ENCODE measurements around the gene CCDC28B. TPM values are rescaled to one million over a fixed set of nuclear protein-coding genes. Genes with fewer than 3 reads are reported as not detected.

Gene CCDC28B
- polyA plus RNA-seq, 1 donor from 2014 or later = 14.0 TPM

DNA sequence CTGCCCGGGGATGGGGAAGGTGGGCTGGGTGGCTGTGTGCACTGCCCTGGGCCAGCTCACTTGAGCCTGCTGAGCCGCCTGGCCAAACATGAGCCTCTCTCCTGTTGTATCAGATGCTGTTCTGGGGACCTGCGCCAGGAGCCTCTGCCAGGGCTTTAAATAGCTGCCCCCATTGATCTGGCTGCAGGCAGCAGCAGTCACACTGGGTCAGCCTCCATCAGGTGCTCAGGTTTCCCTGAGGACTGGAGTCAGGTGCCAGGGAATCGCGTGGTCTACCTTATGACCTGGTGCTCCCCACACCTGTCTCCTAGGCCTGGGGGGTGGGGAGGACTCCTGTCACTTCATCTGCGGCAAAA is 700 bp upstream of the CCDC28B start:
- Mint-ChIP-seq H3K4me3 (peak overlapping the region in 3 of 4 donors; percentile 90 to 95 (median 95)), H3K27me3 (no peaks in the 10 kb centered on the region), H3K27ac (peak overlapping the region; percentile 91 to 96 (median 93)), H3K4me1 (peaks cover 21 to 30% (median 27%) of the 10 kb centered on the region in 3 donors), H3K9me3 (no peaks in the 10 kb centered on the region), H3K36me3 (peaks cover 3% of the 10 kb centered on the region)

DNA sequence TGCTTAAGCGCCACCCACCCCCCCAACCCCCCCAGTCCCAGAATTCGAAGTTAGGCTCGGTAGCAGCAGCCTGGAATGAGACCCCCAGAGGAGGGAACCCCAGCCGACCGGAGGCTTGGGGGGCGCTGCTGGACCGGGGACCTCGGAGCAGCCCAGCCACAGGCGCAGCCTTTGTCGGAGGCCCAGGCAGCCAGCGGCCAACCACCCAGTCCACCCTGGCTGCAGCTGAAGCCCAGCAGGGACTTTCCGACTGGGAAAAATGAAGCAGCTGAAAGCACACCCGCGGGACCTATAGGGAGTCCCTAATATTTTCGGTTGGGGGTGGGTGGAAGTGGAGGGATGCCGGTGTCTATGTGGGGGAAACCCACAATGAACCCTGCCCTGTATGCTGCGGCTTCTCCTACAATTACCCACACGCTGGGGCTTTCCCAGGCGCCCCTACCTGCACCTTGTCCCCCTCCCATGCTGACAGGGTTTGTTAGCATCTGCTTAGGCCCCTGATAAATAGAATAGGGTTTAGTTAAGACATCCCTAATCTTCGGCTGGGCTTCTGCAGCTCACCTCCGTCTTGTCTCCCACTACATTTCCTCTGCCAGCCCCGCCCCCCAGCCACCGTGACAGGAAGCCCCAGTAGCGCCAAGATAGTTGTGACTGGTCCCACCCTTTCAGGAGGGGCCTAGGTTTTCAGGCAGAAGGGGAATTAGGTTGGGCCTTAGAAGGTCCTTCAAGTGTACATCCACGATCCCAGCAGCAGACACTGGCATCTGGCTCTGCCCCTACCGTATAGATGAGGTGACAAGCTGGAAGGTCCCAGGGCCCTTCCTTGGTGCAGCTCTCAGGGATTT is 838 bp downstream of the CCDC28B start:
- Mint-ChIP-seq H3K9me3 (no peaks in the 10 kb centered on the region), H3K4me1 (peaks cover 22 to 32% (median 25%) of the 10 kb centered on the region in 3 donors), H3K4me3 (peak overlapping the region; percentile 90 to 95 (median 93)), H3K27me3 (peaks cover under 1% of the 10 kb centered on the region), H3K27ac (peak overlapping the region; percentile 91 to 96 (median 93)), H3K36me3 (peaks cover 3% of the 10 kb centered on the region)

DNA sequence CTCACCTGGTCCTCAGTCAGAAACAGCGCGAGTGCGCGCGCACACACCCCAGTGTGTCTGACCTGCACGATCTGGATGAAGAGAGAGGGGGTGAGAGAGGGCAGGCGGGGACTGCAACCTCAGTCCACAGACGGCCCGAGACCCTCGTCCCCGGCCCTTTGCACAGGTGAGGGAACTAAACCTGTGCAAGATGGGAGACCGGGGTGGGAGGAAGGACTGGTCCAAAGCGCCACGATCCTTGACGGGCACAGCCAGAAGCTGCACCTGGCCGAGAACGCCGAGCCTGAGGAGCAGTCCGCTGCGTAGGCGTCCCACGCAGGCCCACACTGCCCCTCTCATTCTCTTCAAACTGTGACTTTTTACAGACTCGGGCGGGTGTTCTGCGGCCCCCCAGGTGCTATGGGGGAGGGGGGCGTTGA is 4.6 kb downstream of the CCDC28B start:
- Mint-ChIP-seq H3K36me3 (peaks cover 3% of the 10 kb centered on the region), H3K27me3 (peaks cover 3% of the 10 kb centered on the region), H3K4me1 (peaks cover 36 to 48% (median 38%) of the 10 kb centered on the region in 3 donors), H3K4me3 (peak overlapping the region; percentile 47 to 95 (median 86)), H3K9me3 (no peaks in the 10 kb centered on the region), H3K27ac (peak overlapping the region; percentile 85 to 88 (median 88))

DNA sequence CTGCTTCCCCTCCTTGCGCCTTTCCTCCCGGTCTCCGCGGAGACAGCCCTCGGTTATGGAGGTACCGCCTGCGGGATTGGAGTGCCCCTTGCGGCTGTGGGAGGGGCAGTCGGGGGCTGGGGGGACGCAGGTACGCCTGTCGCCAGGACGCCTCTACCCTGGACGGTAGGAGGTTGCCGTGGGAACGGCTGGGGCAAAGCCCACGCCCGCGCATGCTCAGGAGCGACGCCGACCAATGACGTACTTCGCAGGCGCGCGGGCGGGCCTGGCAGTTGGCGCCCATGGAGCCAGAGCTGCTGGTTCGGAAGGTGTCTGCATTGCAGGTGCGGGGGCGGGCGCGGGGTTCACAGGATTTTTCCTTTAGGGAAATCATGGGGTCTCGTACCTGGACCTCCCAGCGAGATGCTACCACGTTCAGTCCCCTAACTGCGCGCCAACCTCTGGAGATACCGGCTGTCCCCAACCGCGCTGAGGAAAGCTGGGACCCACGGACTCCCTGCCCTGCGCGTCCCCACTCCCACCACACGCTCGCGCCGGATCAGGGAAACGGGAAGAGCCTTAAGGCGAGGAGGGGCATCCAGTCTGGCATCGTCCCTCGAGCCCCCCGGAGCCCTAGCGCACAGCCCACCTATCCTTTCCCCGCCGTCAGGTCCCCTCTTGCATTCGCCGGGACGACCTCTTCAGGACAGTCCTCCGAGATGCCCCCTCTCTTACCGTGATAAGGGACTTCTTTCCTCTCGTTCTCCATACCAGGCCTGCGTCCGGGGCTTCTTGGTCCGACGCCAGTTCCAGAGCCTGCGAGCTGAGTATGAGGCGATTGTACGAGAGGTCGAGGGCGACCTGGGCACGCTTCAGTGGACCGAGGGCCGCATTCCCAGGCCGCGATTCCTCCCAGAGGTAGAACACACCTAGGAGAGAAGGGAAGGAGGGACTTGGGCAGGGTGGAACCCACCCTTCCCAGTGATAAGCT is 5.3 kb downstream of the CCDC28B start, which contains the start of gene IQCC:
Gene IQCC, plus strand, starts transcription at position 271 of the 970 bp plus-strand sequence. Its CDS starts 11 bp downstream, at position 282.
- Mint-ChIP-seq H3K4me3 (peak within 1 kb of the TSS; percentile 85 to 95 (median 91)), H3K27ac (peak within 1 kb of the TSS; percentile 85 to 88 (median 88)), H3K4me1 (peaks cover 31 to 44% (median 34%) of the 10 kb centered on the region in 3 donors), H3K27me3 (peaks cover 3% of the 10 kb centered on the region), H3K36me3 (peaks cover 3% of the 10 kb centered on the region), H3K9me3 (no peaks in the 10 kb centered on the region)

DNA sequence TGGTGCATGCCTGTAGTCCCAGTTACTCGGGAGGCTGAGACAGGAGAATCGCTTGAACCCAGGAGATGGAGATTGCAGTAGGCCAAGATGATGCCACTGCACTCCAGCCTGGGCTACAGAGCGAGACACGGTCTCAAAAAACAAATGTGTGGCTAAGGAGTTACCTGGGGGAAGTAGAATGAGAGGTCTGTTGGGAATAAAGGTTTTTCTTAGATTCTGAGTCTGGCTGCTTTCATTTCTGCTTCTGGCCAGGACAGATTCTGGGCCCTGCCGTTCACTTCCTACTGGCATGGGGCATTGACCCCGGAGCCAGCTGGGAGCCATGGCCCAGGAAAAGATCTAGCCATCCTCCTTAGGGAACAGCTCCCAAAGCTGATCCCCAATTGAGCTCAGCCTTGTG is 8.1 kb downstream of the CCDC28B start:
- peaks cover 20 to 33% (median 20%) of the 10 kb centered on the region in 3 donors for H3K4me1 Mint-ChIP-seq
- peaks cover 3% of the 10 kb centered on the region for H3K36me3 Mint-ChIP-seq
- no peaks in the 10 kb centered on the region for H3K9me3 Mint-ChIP-seq
- peak overlapping the region in 3 of 4 donors; percentile 43 to 78 (median 46) for H3K4me3 Mint-ChIP-seq
- peak overlapping the region; percentile 63 to 82 (median 69) for H3K27ac Mint-ChIP-seq
- H3K27me3 Mint-ChIP-seq = peaks cover 3% of the 10 kb centered on the region

DNA sequence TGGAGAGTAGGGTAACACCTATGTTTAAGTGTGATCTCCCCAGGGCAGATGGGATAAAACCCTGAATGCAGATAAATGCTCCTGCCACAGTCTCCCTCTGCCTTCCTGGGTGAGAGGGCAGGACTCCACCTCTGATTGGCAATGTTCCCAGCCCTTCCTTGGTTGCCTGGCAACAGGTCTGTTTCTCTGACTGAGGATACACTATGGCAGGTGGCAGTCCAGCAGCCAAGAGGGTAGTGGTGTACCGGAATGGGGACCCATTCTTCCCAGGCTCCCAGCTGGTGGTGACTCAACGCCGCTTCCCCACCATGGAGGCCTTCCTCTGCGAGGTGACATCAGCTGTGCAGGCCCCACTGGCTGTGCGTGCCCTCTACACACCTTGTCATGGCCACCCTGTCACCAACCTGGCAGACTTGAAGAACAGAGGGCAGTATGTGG is 8.5 kb downstream of the CCDC28B start, which contains the start of gene DCDC2B:
Gene DCDC2B, plus strand, starts transcription at position 199 of the 438 bp plus-strand sequence. Its CDS starts 5 bp downstream, at position 204.
- H3K4me1 Mint-ChIP-seq = peaks cover 20 to 32% (median 20%) of the 10 kb centered on the region in 3 donors
- H3K27ac Mint-ChIP-seq = peak within 1 kb of the TSS; percentile 63 to 82 (median 69)
- peak within 1 kb of the TSS in 3 of 4 donors; percentile 43 to 78 (median 46) for H3K4me3 Mint-ChIP-seq

DNA sequence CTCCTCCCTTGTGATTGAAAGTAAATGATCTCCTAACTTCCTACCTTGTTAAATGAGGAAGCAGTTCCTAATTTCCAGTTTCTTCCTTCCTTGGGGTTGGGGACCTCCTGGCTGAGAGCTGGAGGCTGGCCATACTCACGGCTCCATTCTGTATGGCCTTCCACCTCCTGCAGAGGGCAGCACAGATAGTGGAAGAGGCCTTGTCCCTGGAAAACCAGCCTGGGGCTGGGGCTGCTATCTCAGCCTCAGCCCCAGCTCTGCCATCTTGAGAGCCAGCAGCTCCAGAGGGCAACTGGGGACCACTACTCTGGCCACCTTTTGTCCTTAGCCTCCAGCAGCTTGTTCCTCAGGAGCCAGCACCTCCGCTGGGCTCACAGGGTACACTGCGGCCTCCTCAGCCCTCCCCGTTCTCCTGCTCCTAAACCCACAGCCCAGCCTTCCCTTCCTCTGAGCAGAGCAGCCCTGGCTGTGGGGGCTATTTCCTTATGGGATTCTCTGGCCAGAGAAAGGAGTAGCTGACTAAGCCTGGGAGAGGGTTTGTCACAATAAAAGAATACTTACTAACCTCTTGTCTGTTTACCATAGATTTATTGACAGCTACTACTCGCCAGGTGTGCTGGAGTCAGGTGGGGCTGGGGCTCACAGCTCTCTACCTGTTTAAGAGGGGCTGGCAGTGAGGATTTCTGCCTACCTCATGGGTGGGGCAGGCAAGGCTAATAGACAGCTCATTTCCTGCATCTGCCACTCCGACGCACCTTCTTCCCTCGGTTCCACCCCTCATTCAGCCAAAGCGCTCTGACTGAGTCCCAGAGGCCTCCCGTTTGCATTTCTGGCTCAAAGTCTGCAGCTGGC is 15.5 kb downstream of the CCDC28B start:
- Mint-ChIP-seq H3K36me3 (no peaks in the 10 kb centered on the region), H3K4me1 (peaks cover 5 to 12% (median 8%) of the 10 kb centered on the region in 3 donors), H3K4me3 (peak overlapping the region in 1 of 4 donors; percentile 49), H3K27ac (peak overlapping the region in 1 of 3 donors; percentile 73), H3K27me3 (no peaks in the 10 kb centered on the region), H3K9me3 (no peaks in the 10 kb centered on the region)

More for the DNA sequence above, 8.5 kb downstream of the CCDC28B start, which contains the start of gene DCDC2B:
- Mint-ChIP-seq H3K36me3 (peaks cover 2% of the 10 kb centered on the region), H3K9me3 (no peaks in the 10 kb centered on the region), H3K27me3 (peaks cover 3% of the 10 kb centered on the region)

DNA sequence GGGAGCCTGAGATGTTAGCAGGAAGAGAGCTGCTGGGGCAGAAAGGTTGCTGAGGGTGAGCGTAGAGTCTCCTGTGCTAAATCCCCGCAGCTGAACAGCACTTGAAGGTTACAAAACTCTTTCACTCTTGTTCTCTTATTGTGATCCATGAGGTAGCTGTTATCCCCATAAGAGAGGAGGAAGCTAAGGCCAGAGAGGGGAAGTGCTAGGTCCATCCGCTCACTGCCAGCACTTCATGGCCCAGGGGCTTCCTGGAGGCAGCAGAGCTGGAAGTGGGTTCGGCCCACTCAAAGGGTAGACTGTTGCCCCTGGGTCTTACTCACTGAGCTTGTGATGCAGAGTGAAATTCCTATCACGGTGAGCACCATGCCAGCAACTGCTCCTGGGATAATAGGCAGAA is 16.2 kb downstream of the CCDC28B start:
- H3K36me3 Mint-ChIP-seq = no peaks in the 10 kb centered on the region
- no peaks in the 10 kb centered on the region for H3K9me3 Mint-ChIP-seq
- H3K4me3 Mint-ChIP-seq = peak overlapping the region in 2 of 4 donors; percentile 17 to 40
- no peak overlapping the region for H3K27ac Mint-ChIP-seq
- peaks cover 5 to 18% (median 11%) of the 10 kb centered on the region in 3 donors for H3K4me1 Mint-ChIP-seq
- H3K27me3 Mint-ChIP-seq = no peaks in the 10 kb centered on the region

DNA sequence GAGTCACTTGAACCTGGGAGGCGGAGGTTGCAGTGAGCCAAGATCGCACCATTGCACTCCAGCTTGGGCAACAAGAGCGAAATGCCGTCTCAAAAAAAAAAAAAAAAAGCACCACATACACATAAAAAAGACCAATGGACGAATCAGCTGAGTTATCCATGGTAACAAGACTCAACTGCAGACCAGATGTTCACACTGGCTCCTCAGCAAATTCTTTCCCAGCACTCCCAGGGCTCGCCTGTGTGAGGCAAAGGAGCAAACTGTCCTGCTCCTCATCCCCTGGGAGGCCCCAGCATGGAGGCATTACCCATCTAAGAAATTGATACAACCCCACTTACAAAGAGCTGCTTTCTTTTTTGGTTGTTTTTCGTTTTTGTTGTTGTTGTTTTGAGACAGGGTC is 18.6 kb downstream of the CCDC28B start:
- Mint-ChIP-seq H3K27ac (peak overlapping the region; percentile 25 to 82 (median 56)), H3K36me3 (no peaks in the 10 kb centered on the region), H3K4me3 (peak overlapping the region in 1 of 4 donors; percentile 76), H3K27me3 (no peaks in the 10 kb centered on the region), H3K9me3 (no peaks in the 10 kb centered on the region), H3K4me1 (peaks cover 8 to 26% (median 18%) of the 10 kb centered on the region in 3 donors)

DNA sequence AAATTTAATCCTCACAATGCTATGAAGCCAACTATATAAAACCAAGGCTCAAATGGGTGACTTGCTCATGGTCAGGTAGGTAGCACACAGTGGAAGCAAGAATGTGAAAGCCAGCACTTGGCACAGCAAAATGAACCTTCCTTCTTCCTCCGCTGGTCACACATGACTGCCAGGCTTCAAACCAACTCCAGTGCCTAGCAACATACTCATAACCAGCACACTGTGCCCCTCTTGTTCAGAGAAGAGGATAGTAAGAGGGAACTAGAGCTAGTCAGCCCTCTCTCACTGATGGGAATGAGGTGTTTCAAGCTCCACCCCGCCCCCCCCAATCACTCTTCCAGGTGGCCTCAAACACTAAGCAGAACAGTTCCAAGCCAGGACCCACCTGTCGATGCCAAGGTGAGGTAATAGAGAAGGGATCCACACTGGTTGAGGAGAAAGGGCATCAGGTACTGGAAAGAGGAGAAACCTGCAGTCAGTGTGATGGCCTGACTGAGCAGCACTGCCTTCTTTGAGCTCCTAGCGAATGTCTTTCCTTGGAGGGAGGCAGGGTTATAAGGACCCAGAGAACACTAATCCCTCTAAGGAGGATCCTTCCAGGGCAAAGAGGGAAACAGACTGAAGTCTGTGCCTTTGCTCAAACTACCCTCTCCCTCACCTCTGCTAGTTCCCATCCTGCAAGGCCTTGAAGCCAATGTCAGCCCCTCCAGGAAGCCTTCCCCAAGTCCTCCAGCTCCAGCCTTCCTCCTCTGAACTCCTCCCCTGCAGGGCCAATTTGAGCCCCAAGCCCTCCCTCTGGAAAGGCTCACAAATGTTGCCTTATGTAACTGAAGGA is 20.6 kb downstream of the CCDC28B start:
- Mint-ChIP-seq H3K9me3 (no peaks in the 10 kb centered on the region), H3K27me3 (no peaks in the 10 kb centered on the region), H3K4me1 (peaks cover 12 to 25% (median 22%) of the 10 kb centered on the region in 3 donors), H3K27ac (peak overlapping the region; percentile 94 to 96 (median 95)), H3K4me3 (peak overlapping the region; percentile 93 to 100 (median 98)), H3K36me3 (peaks cover 2% of the 10 kb centered on the region)

DNA sequence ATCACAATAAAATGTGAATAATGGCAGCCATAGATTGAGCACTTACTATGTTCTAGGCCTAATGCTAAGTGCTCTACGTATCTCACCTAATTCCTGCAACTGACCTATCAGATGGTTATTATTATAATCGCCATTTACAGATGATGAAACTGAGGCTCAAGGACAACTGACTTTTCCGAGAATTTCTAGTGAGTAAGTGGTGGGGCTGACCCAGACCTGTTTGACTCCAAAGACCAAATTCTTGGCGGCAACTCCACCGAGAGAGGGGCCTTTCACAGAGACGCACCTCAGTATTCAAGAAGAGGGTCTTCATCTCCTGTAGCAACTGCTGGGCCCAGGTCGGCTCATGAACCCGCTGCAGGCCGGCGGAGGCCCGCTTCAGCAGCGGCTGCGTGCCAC is 21.2 kb downstream of the CCDC28B start:
- Mint-ChIP-seq H3K4me3 (peak overlapping the region; percentile 93 to 100 (median 98)), H3K36me3 (peaks cover 2% of the 10 kb centered on the region), H3K9me3 (no peaks in the 10 kb centered on the region), H3K4me1 (peaks cover 12 to 25% (median 22%) of the 10 kb centered on the region in 3 donors), H3K27ac (peak overlapping the region; percentile 94 to 99 (median 95)), H3K27me3 (no peaks in the 10 kb centered on the region)

DNA sequence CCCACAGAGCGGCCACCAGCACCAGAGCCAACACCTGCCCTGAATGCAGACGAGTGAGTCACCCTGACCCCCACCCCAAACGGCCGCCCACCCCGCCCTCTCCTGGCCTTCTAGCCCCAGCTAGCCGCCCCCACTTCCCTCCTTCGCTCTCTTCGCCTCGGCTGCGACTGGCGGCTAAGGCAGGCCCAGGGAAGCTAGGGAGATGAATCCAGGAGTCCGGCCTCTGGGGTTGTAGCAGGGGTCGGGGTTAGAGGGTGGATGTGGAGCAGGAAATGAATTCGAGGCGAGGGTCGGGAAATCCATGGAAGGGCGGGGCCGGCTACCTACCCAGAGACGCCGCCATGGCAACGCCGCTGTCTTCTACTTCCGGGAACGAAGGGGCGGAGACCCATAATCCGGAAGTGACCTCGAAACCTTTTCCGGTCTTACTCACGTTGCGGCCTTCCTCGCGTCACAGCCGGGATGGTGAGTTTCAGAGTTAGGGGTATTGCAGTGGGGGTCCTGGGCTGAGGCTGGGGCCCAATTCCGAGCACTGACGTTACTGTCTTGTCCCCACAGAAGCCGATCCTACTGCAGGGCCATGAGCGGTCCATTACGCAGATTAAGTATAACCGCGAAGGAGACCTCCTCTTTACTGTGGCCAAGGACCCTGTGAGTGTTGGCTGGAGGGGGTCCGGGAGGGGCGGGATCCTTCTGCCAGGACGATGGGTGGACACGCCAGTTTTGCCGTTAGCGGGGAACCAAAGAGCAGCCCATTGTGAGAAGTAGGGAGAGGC is 21.8 kb downstream of the CCDC28B start, which contains the start of the genes EIF3I and TMEM234:
Gene EIF3I, plus strand, starts transcription at position 428 of the 776 bp plus-strand sequence. Its CDS starts 35 bp downstream, at position 463.
Gene TMEM234, minus strand, starts transcription at position 374 of the 776 bp plus-strand sequence. Its CDS starts 31 bp downstream, at position 343.
- Mint-ChIP-seq H3K36me3 (peaks cover 2% of the 10 kb centered on the region), H3K4me3 (peak within 1 kb of the TSS; percentile 93 to 100 (median 98)), H3K4me1 (peaks cover 12 to 25% (median 22%) of the 10 kb centered on the region in 3 donors), H3K27me3 (no peaks in the 10 kb centered on the region), H3K9me3 (no peaks in the 10 kb centered on the region), H3K27ac (peak within 1 kb of the TSS; percentile 94 to 99 (median 95))

Data from IgD-negative memory B cell (primary cell).